Suprapubic skin (tissue), 4 donors: Measurements from ENCODE around the gene SLC43A1.

Experiments used
- CTCF ChIP-seq, 2 donors: fragments of 200-600 bp in 1 of 2; fragments of 450-650 bp in 1 of 2; sonication (generic) in 1 of 2; IDR thresholded peaks; one replicate each; pipeline ENCODE4 v1.5.1; 2016 to 2019; ENCODE audit warnings: antibody characterized with exemption in 2 of 2, mild to moderate bottlenecking in 1 of 2, moderate library complexity in 1 of 2
- EP300 ChIP-seq: sonication (generic); formaldehyde crosslinking; IDR thresholded peaks from one replicate; pipeline ENCODE4 v1.6.1; 2017; ENCODE audit warnings: antibody characterized with exemption
- POLR2A ChIP-seq, 2 donors: fragments of 450-650 bp; IDR thresholded peaks; one replicate each; pipeline ENCODE4 v1.6.1; 2017; ENCODE audit warnings: antibody characterized with exemption in 2 of 2, mild to moderate bottlenecking in 2 of 2, moderate library complexity in 2 of 2
- POLR2AphosphoS5 ChIP-seq, 3 donors: sonication (generic); formaldehyde crosslinking; IDR thresholded peaks; one replicate each; pipeline ENCODE4 v1.6.1; 2017; ENCODE audit warnings: antibody characterized with exemption in 3 of 3

- TF ChIP-seq CTCF (IDR thresholded peaks at IDR 0.05) (no peak), POLR2AphosphoS5 (IDR thresholded peaks at IDR 0.05) (no peak), POLR2A (IDR thresholded peaks at IDR 0.05) (no peak), EP300 (no peak)
Measured at GRCh38 chr11:57483562-57483918, 32.0 kb downstream of the SLC43A1 start.
